ENCODE data around the gene WDR48.

WDR48 gene

DNA sequence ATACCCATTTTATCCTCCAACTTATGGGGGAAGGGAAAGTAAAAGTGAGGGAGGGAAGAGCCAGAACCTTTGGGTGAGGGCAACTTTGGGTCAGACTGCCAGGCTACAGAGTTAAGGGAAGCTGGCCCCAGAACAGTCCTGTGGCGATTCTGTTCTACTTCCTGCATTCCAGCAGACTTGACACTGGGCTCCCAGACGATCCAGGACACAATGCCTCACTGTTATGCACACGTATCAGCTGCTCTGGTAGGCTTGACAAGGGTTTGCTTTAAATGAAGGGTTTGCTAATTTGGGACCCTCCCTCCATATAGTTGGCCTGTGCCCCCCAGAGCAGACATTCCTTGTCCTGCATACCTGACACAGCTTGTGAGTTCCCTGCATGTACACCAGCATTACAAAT, 45.0 kb downstream of the WDR48 start:
- no peak for TF ChIP-seq ELF4 (IDR thresholded peaks at IDR 0.05)
- TF ChIP-seq TARDBP (IDR thresholded peaks at IDR 0.05): no peak
- no peak for TF ChIP-seq L3MBTL2 (conservative IDR thresholded peaks at IDR 0.05)
- TF ChIP-seq LEF1 (IDR thresholded peaks at IDR 0.05; ENCODE audit: borderline replicate concordance): no peak
- no peak for TF ChIP-seq FOXK2 (IDR thresholded peaks at IDR 0.05)
- no peak for TF ChIP-seq ZNF384 (IDR thresholded peaks at IDR 0.05)
- no peak for TF ChIP-seq HDGF (IDR thresholded peaks at IDR 0.05; ENCODE audit: borderline replicate concordance)
- no peak for TF ChIP-seq SP1 (IDR thresholded peaks at IDR 0.05)
- no peak for TF ChIP-seq NFRKB (IDR thresholded peaks at IDR 0.05)
- TF ChIP-seq ARNT (IDR thresholded peaks at IDR 0.05): no peak
- TF ChIP-seq SUZ12 (IDR thresholded peaks at IDR 0.05): no peak
- no peak for TF ChIP-seq FOXM1 (IDR thresholded peaks at IDR 0.05; ENCODE audit: borderline replicate concordance)
- TF ChIP-seq FOXA1 (IDR thresholded peaks at IDR 0.05): no peak
- TF ChIP-seq, protein P1, sequence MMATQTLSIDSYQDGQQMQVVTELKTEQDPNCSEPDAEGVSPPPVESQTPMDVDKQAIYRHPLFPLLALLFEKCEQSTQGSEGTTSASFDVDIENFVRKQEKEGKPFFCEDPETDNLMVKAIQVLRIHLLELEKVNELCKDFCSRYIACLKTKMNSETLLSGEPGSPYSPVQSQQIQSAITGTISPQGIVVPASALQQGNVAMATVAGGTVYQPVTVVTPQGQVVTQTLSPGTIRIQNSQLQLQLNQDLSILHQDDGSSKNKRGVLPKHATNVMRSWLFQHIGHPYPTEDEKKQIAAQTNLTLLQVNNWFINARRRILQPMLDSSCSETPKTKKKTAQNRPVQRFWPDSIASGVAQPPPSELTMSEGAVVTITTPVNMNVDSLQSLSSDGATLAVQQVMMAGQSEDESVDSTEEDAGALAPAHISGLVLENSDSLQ (IDR thresholded peaks at IDR 0.05): no peak
- TF ChIP-seq CTBP1 (IDR thresholded peaks at IDR 0.05; ENCODE audit: borderline replicate concordance): no peak
- TF ChIP-seq BHLHE40 (IDR thresholded peaks at IDR 0.05; ENCODE audit: borderline replicate concordance): no peak
- no peak for DNase-seq (ENCODE audit: extremely low spot score)
- POLR2A ChIA-PET: no interaction called here
- CTCF ChIA-PET: interaction anchor here (0.5 to 0.8 kb wide), 3 partner anchors 69 to 195 kb away, joined by 3 to 5 read pairs (median 3); no protein-coding TSS in a partner anchor

DNA sequence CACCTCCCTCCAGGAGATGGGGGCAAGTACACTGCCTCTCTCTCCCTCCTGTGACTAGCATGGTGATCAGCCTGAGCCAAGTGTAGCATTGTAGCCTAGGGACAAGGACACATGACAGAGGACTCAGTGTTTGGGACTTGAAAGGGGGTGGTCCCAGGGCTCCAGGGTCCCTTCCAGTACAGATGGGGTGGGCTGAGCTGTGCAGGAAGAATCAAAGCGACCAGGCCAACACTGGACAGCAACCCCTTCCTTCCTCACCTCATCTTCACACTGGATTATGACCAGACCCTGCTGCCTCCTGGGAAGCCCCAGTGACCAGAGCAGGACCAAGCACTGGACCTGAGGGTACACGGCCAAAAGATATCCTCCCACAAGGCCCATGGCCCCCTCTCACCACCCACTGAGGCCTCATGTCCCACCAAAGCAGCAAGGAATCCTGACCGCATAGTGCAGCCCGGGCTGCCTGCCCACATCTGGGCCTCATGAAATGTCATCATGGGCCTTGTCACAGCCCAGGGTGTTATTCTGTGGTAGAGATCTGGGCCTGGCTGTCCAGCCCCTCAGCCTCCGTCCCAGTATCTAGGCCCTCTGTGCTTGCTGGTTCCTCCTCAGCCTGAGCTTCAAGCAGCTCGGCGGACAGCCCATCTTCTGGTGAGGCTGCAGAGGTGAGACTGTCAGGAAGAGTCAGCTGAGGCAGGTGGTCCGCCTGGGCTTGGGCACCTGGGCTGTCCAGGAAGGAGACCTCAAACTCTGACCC, 46.1 kb downstream of the WDR48 start:
- TF ChIP-seq BHLHE40 (IDR thresholded peaks at IDR 0.05; ENCODE audit: borderline replicate concordance): no peak
- no peak for TF ChIP-seq SUZ12 (IDR thresholded peaks at IDR 0.05)
- TF ChIP-seq HDGF (IDR thresholded peaks at IDR 0.05; ENCODE audit: borderline replicate concordance): no peak
- TF ChIP-seq ELF4 (IDR thresholded peaks at IDR 0.05): no peak
- no peak for TF ChIP-seq ARNT (IDR thresholded peaks at IDR 0.05)
- TF ChIP-seq L3MBTL2 (conservative IDR thresholded peaks at IDR 0.05): no peak
- TF ChIP-seq FOXA1 (IDR thresholded peaks at IDR 0.05): no peak
- no peak for TF ChIP-seq NFRKB (IDR thresholded peaks at IDR 0.05)
- TF ChIP-seq, protein P1 (IDR thresholded peaks at IDR 0.05): no peak
- ChIA-PET POLR2A (no interaction called here), CTCF (no interaction called here)
- DNase-seq (ENCODE audit: extremely low spot score): no peak

DNA sequence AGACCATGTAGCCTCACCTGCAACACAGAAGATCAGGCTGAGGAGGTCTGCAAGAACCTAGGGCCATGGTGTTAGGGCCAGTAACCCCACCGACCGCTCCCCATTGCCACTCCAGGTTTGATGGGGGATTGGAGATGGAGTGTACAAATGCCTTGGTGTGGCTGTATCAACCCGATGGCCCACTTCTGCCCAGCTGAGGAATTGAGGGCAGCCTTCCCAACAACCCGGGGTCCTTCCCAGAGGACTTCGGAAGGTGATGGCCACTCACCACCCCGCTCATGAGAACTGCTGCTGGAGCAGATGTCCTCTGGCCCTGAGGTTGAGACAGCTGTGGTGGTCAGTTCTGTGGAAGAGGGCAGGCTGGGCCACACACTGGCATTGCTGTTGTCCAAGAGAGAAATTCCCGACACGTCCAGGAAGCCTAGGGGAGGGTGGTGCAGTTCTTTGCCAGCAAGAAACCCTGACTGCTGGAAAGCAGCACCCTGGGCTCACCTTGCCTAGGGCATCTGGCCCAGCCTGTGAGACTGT, 46.7 kb downstream of the WDR48 start:
- ChIA-PET CTCF (no interaction called here), POLR2A (no interaction called here)
- no peak for TF ChIP-seq BHLHE40 (IDR thresholded peaks at IDR 0.05; ENCODE audit: borderline replicate concordance)
- no peak for DNase-seq (ENCODE audit: extremely low spot score)

DNA sequence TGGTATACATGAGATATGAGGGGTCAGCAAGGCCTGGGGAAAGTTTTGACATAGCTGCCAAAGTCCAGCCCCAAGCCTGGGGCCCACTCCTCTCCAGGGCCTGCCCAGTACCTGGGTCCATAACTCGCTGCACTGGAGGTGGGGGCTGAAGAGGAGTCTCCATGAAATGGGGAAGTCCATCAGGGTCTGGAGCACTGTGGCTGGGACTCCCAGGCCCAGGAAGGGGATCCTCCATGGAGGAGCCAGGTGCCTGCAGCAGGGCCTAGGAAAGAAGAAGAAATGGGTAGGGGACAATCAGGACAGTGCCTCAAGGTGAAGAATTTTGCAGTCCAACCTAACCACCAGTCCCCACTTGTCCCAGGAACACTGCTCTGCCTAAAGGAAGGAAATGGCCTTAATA, 47.4 kb downstream of the WDR48 start:
- TF ChIP-seq SUZ12 (IDR thresholded peaks at IDR 0.05): no peak
- no peak for TF ChIP-seq TARDBP (IDR thresholded peaks at IDR 0.05)
- no peak for TF ChIP-seq FOXA1 (IDR thresholded peaks at IDR 0.05)
- TF ChIP-seq ZNF384 (IDR thresholded peaks at IDR 0.05): no peak
- no peak for DNase-seq (ENCODE audit: extremely low spot score)
- POLR2A ChIA-PET: no interaction called here
- CTCF ChIA-PET: no interaction called here

DNA sequence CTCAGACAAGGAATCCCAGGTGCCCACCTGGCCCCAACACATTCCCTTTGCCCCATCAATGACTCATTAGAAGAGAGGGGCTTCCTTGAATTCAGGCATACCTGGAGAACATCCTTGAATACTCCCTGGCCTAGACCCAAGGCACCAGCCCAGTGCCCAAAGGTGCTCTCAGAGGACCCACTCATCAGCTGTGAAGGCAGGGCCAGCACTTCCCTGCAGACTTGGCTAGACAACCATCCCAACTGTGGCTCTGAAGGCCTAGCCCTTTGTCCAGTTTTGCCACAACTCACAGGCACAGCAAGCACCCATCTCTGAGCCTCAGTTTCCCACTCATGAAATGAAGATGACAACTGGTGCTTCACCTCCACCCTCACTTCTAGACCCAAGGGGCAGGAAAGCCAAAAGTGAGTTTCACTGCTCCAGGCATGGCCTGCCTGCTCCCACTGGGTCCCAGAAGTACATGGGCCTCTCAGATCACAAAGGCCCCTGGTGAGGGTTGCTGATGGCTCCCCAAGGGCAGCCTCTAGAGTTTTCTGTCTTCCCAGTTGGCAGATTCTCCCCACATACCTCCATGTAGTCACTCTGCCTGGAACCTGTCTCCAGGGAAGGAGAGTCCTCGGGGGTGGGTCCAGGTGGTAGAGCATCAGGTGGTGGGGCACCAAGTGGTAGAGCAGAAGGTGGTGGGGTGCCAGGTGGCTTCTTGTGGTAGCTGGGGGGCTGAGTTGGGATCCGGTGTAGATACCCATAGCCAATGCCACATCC, 48.1 kb downstream of the WDR48 start:
- ChIA-PET POLR2A (no interaction called here), CTCF (no interaction called here)
- DNase-seq (ENCODE audit: extremely low spot score): no peak
- TF ChIP-seq ARNT (IDR thresholded peaks at IDR 0.05): no peak
- no peak for TF ChIP-seq NFRKB (IDR thresholded peaks at IDR 0.05)
- no peak for TF ChIP-seq SP1 (IDR thresholded peaks at IDR 0.05)
- no peak for TF ChIP-seq ZNF384 (IDR thresholded peaks at IDR 0.05)
- no peak for TF ChIP-seq SUZ12 (IDR thresholded peaks at IDR 0.05)
- TF ChIP-seq, protein P1 (IDR thresholded peaks at IDR 0.05): no peak
- TF ChIP-seq HDGF (IDR thresholded peaks at IDR 0.05; ENCODE audit: borderline replicate concordance): no peak
- TF ChIP-seq FOXM1 (IDR thresholded peaks at IDR 0.05; ENCODE audit: borderline replicate concordance): no peak
- TF ChIP-seq TARDBP (IDR thresholded peaks at IDR 0.05): no peak
- TF ChIP-seq L3MBTL2 (conservative IDR thresholded peaks at IDR 0.05): no peak
- no peak for TF ChIP-seq BHLHE40 (IDR thresholded peaks at IDR 0.05; ENCODE audit: borderline replicate concordance)
- TF ChIP-seq CTBP1 (IDR thresholded peaks at IDR 0.05; ENCODE audit: borderline replicate concordance): no peak
- TF ChIP-seq ELF4 (IDR thresholded peaks at IDR 0.05): no peak
- no peak for TF ChIP-seq FOXK2 (IDR thresholded peaks at IDR 0.05)

DNA sequence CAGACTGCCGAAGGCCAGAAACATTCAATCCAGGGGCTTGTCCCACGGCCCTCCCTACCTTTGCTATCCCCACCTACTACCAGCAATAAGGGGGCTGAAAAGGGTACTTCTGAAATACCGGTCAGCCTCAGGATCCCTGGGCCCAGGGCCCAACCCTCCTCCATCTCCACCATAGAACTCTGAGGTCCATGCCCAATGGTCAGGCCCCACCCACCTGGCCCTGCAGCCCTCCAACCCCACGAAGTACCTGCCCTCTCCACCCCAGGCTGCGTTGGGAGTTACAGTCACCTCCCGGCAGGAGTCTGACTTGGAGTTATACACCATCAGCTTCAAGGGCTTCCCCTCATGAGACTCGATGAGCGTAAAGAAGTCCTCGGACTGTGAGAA, 48.7 kb downstream of the WDR48 start:
- POLR2A ChIA-PET: no interaction called here

More for the DNA sequence above, 48.7 kb downstream of the WDR48 start:
- no peak for TF ChIP-seq ELF4 (IDR thresholded peaks at IDR 0.05)
- TF ChIP-seq SUZ12 (IDR thresholded peaks at IDR 0.05): no peak
- no peak for TF ChIP-seq LEF1 (IDR thresholded peaks at IDR 0.05; ENCODE audit: borderline replicate concordance)
- TF ChIP-seq FOXM1 (IDR thresholded peaks at IDR 0.05; ENCODE audit: borderline replicate concordance): no peak
- TF ChIP-seq FOXK2 (IDR thresholded peaks at IDR 0.05): no peak
- TF ChIP-seq HDGF (IDR thresholded peaks at IDR 0.05; ENCODE audit: borderline replicate concordance): no peak
- TF ChIP-seq CTBP1 (IDR thresholded peaks at IDR 0.05; ENCODE audit: borderline replicate concordance): no peak
- TF ChIP-seq L3MBTL2 (conservative IDR thresholded peaks at IDR 0.05): no peak
- DNase-seq (ENCODE audit: extremely low spot score): no peak
- CTCF ChIA-PET: no interaction called here
